Measurements from ENCODE around the gene PDE4D.

DNA sequence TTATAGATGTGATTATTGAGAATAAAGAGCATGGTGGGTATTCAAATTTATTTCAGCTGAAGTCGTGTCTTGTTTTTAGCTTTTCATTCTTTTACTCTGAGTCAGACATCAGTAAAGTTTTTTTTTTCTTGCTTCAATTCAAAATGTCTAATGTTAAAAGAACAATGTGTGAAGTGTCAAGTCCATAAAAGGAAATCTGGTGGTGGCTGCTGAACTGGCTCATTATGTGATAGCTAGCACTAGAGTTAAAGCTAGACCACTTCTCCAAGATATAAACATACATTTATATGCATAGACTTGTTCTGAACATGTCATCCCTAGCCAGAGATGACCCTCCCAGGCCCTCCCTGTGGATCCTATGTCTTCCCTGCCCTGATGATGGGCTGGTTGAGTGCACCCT, 972.4 kb downstream of the PDE4D start:
- TF ChIP-seq EZH2 (optimal IDR thresholded peaks at IDR 0.05; ENCODE audit: low read depth, low read length): no peak
- TF ChIP-seq, protein P1, sequence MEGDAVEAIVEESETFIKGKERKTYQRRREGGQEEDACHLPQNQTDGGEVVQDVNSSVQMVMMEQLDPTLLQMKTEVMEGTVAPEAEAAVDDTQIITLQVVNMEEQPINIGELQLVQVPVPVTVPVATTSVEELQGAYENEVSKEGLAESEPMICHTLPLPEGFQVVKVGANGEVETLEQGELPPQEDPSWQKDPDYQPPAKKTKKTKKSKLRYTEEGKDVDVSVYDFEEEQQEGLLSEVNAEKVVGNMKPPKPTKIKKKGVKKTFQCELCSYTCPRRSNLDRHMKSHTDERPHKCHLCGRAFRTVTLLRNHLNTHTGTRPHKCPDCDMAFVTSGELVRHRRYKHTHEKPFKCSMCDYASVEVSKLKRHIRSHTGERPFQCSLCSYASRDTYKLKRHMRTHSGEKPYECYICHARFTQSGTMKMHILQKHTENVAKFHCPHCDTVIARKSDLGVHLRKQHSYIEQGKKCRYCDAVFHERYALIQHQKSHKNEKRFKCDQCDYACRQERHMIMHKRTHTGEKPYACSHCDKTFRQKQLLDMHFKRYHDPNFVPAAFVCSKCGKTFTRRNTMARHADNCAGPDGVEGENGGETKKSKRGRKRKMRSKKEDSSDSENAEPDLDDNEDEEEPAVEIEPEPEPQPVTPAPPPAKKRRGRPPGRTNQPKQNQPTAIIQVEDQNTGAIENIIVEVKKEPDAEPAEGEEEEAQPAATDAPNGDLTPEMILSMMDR (IDR thresholded peaks at IDR 0.05; ENCODE audit: low read length): no peak
- TF ChIP-seq EZH2phosphoT487 (IDR thresholded peaks at IDR 0.05; ENCODE audit: low read length): no peak

Measured in MM.1S (cell line).